Heart left ventricle (tissue), 13 donors: ENCODE results near the gene ARHGEF6.

Source experiments
- CTCF ChIP-seq, 12 donors: fragments of 200-600 bp; sonication (generic) in 4 of 12; IDR thresholded peaks; one replicate each; pipeline versions ENCODE4 v1.5.0 to v1.8.0; 2018 to 2022; ENCODE audit warnings: antibody characterized with exemption in 12 of 12, mild to moderate bottlenecking in 5 of 12
- POLR2A ChIP-seq, 2 donors: fragments of 450-650 bp; IDR thresholded peaks; one replicate each; pipeline ENCODE4 v1.6.1; 2017; ENCODE audit warnings: antibody characterized with exemption in 2 of 2, mild to moderate bottlenecking in 2 of 2, moderate library complexity in 2 of 2
- donor health status: ischemic (EF 13 %, LVEDD 7.1; RV severe dilation, severe dysfunction).
- donor health status: DM: no; HTN: yes; CAD: no.
- donor health status: DM: no; HTN: no; CAD: no.
- donor health status: ischemic (EF 25% LVEDD 6.9; RV normal size, moderate dysfunction).
- donor health status: ischemic (EF 25% LVEDD 5.7; RV mildly dilated, moderate dysfunction).
- donor health status: ischemic (EF 35%, LVEDD 5.7; RV mildly dilated, moderate dysfunction).
- donor health status: nonischemic (EF 11% LVEDD 7.7; RV severe dilation, severe dysfunction).
- donor health status: DM: yes; HTN: yes; CAD: no.
- donor health status: PGD.
- donor health status: ischemic (EF 29% LVEDD 5.4; RV normal size, mild dysfunction).
- donor health status: nonischemic (EF 23%, LVEDD 6.1; RV moderate dilation, normal function).

- TF ChIP-seq POLR2A (IDR thresholded peaks at IDR 0.05) (no peak), CTCF (IDR thresholded peaks at IDR 0.05) (no peak)
Measured at GRCh38 chrX:136812286-136812685, 31.6 kb upstream of the ARHGEF6 start.
